Activated B cell treated with CpG ODN at 0.5 μM for 24 hours (primary cell): ENCODE data around the gene MICAL3. TPM values are rescaled to one million over a fixed set of nuclear protein-coding genes. Genes with fewer than 3 reads are reported as not detected.

ENCODE experiments used
- ATAC-seq: fragments of 200-7000 bp; cut with Tn5 transposase; one replicate; pipeline ENCODE4 v1.10.0; 2021; ENCODE audit warnings: low read depth, mild to moderate bottlenecking, moderate library complexity
- CTCF ChIA-PET: fragments of 350-600 bp; sonication (Branson Sonifier 250); formaldehyde crosslinking; loops from one replicate; lab custom pipeline; 2021; ENCODE audit warnings: antibody characterized with exemption; lab: Charles Lee
- POLR2A ChIA-PET: fragments of 350-600 bp; sonication (Branson Sonifier 250); formaldehyde crosslinking; loops from one replicate; lab custom pipeline; 2021; ENCODE audit warnings: antibody characterized with exemption; lab: Charles Lee
- DNase-seq: peaks from one replicate; pipeline ENCODE4 v3.0.0; 2022
- H3K27ac Mint-ChIP-seq: one replicate; pipeline ENCODE4 v1.8.0; 2020; ENCODE audit warnings: mixed read lengths
- H3K27me3 Mint-ChIP-seq: one replicate; pipeline ENCODE4 v1.8.0; 2021; ENCODE audit warnings: mixed read lengths
- H3K36me3 Mint-ChIP-seq: one replicate; pipeline ENCODE4 v1.8.0; 2021; ENCODE audit warnings: low read depth, mixed read lengths
- H3K4me1 Mint-ChIP-seq: one replicate; pipeline ENCODE4 v1.8.0; 2021; ENCODE audit warnings: mixed read lengths
- H3K4me3 Mint-ChIP-seq: one replicate; pipeline ENCODE4 v1.8.0; 2020; ENCODE audit warnings: mild to moderate bottlenecking, mixed read lengths
- H3K9me3 Mint-ChIP-seq: one replicate; pipeline ENCODE4 v1.8.0; 2020; ENCODE audit warnings: mixed read lengths
- intact Hi-C: fragments of 100-400 bp; cut with micrococcal nuclease; formaldehyde crosslinking; loops from one replicate; pipeline ENCODE4 v1.15.1; 2024
- total RNA-seq: library from RNA; stranded (reverse); gene quantifications from 2 replicates; pipeline ENCODE4 v1.2.3, GENCODE V29; 2022
- TF ChIP-seq, protein P1 (sequence below): fragments of 200-600 bp; IDR thresholded peaks from one replicate; pipeline ENCODE4 v1.8.0; 2022; ENCODE audit warnings: antibody characterized with exemption, mild to moderate bottlenecking

The MICAL3 gene
- total RNA-seq, 1 donor from 2014 or later: 257 TPM

DNA sequence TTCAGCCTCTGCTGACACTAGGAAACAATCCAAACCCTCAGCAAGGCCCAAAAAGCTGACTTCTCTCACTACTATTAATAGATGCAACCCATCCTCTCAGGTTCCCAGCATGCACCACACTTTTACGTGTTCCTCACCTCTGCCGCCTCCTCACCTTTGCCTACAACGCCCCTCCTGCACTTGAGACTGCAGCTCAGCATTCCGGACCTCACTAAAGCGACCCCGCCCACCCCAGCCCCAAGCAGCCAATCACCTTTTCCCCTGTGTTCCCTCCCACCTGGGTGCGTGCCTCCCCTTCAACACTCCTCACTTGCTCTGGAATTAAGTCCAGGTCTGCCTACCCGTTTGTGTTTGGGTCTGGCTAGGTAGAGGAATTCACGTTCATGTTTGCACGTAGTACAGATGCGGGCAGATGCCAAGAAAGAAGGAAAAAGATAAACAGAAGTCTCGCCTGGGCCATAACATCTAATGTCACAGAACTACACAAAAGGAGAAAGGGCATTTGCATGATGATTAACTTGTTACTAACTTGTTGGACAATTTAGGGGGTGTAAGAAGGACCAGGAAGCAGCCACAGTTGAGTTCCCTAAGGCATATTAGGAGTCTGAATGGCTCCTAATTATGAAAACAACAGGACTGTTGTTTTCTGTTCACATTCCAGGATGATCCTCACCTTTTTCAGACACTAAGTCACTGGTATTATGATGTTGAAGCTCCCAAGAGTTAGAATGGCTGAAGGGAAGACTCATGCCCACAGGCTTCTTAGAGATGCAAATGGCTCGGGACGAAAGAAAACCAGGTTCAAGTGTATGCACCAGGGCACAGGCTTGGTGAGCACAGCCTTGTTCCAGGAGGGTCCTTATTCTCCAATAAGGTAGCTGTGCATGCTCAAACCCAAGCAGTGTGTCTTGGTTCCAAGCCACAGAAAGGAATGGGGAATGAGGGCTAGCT, 102.2 kb downstream of the MICAL3 start:
- Mint-ChIP-seq H3K9me3 (no peaks in the 10 kb centered on the region), H3K36me3 (no peaks in the 10 kb centered on the region), H3K27me3 (no peaks in the 10 kb centered on the region), H3K4me1 (peaks cover 13% of the 10 kb centered on the region), H3K4me3 (no peak overlapping the region), H3K27ac (peak overlapping the region; percentile 32)
- ChIA-PET POLR2A (no interaction called here), CTCF (interaction anchor here (1.2 to 1.5 kb wide), 2 partner anchors 103 to 154 kb away, joined by 3 to 4 read pairs; no protein-coding TSS in a partner anchor)
- TF ChIP-seq, protein P1, sequence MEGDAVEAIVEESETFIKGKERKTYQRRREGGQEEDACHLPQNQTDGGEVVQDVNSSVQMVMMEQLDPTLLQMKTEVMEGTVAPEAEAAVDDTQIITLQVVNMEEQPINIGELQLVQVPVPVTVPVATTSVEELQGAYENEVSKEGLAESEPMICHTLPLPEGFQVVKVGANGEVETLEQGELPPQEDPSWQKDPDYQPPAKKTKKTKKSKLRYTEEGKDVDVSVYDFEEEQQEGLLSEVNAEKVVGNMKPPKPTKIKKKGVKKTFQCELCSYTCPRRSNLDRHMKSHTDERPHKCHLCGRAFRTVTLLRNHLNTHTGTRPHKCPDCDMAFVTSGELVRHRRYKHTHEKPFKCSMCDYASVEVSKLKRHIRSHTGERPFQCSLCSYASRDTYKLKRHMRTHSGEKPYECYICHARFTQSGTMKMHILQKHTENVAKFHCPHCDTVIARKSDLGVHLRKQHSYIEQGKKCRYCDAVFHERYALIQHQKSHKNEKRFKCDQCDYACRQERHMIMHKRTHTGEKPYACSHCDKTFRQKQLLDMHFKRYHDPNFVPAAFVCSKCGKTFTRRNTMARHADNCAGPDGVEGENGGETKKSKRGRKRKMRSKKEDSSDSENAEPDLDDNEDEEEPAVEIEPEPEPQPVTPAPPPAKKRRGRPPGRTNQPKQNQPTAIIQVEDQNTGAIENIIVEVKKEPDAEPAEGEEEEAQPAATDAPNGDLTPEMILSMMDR: no peak
- ATAC-seq: no peak
- no peak for DNase-seq
- intact Hi-C loops: loop anchor here (2.0 kb wide), 1 partner anchor 103 kb away; the partner anchor contains the start of gene MICAL3

DNA sequence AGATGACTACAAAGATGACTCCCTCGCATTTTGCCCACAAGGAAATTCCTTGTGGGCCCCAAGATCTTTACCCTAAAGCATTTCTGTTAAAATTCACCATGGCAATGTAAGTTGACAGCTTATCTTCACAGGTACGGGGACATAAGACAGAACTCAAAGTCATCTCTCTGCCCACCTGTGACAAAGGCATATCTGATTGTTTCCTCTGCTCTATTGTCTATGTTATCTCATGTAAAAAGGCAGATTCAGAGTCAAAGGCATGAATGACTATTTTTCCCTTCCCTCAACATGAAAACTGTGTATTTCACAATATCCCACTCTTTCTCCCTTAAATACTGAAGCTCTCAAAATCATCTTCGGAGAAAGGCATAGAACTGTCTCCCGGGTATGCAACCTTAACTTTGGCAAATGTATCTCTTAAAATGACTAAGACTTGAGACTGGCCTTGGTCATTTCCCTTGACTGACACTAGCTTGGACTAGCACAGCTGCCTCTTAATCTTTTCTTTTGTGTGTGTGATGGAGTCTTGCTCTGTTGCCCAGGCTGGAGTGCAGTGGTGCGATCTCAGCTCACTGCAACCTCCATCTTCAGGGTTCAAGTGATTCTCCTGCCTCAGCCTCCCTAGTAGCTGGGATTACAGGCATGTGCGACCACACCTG, 103.2 kb downstream of the MICAL3 start:
- ATAC-seq: no peak
- intact Hi-C loops: loop anchor here (1.0 to 2.0 kb wide), 2 partner anchors 104 to 155 kb away; partner anchors contain the start of gene MICAL3
- CTCF ChIA-PET: interaction anchor here (1.3 to 2.2 kb wide), 2 partner anchors 104 to 155 kb away, joined by 5 to 7 read pairs; partner anchors contain the start of gene MICAL3
- Mint-ChIP-seq H3K36me3 (no peaks in the 10 kb centered on the region), H3K4me1 (peaks cover 3% of the 10 kb centered on the region), H3K27me3 (no peaks in the 10 kb centered on the region), H3K9me3 (no peaks in the 10 kb centered on the region), H3K27ac (peak overlapping the region; percentile 36), H3K4me3 (peak overlapping the region; percentile 9)
- POLR2A ChIA-PET: interaction anchor here (0.6 to 1.7 kb wide), 2 partner anchors 73 to 80 kb away, joined by 3 to 4 read pairs; no protein-coding TSS in a partner anchor
- DNase-seq: no peak
- TF ChIP-seq, protein P1: no peak

DNA sequence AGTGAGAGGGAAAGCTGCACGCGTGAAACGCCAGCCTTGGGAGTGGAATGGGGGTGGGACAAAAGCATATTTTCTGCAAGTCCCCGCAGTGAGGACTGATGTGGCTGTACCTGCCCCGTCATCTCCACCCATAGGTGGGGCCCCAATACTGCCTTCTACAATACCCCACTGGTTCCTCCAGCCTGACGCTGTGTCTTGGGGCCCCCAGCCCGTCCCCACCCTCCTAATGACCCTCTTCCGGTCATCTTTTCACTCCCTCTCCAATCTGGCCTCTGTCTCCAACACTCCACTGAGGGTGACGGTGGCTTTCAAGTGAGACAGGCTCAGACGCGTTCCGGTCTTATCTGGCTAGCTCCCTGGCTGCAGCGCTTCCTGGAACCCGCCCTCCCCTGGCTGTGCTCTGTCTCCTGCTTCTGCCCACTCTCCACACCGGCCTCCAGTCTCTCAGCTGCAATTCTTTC, 104.2 kb downstream of the MICAL3 start:
- H3K27ac Mint-ChIP-seq: peak overlapping the region; percentile 33

GRCh38 chr22:17919276-17920144, 104.9 kb downstream of the MICAL3 start:
- H3K27ac Mint-ChIP-seq: peak overlapping the region; percentile 51
- POLR2A ChIA-PET: interaction anchor here (0.6 to 1.7 kb wide), 4 partner anchors 78 to 758 kb away, joined by 4 to 6 read pairs (median 4); no protein-coding TSS in a partner anchor

More for the DNA sequence above, 104.2 kb downstream of the MICAL3 start:
- Mint-ChIP-seq H3K4me1 (no peaks in the 10 kb centered on the region), H3K9me3 (no peaks in the 10 kb centered on the region), H3K27me3 (no peaks in the 10 kb centered on the region), H3K4me3 (peak overlapping the region; percentile 29), H3K36me3 (no peaks in the 10 kb centered on the region)
- POLR2A ChIA-PET: interaction anchor here (0.6 to 1.7 kb wide), 2 partner anchors 81 to 759 kb away, joined by 4 to 6 read pairs; no protein-coding TSS in a partner anchor
- CTCF ChIA-PET: interaction anchor here (1.0 to 2.2 kb wide), 3 partner anchors 90 to 156 kb away, joined by 3 to 7 read pairs (median 5); partner anchors contain the start of gene MICAL3
- ATAC-seq (peak; percentile 50), DNase-seq (no peak)
- intact Hi-C loops: loop anchor here (1.0 to 2.0 kb wide), 2 partner anchors 105 to 156 kb away; partner anchors contain the start of gene MICAL3
- TF ChIP-seq, protein P1: no peak

More at GRCh38 chr22:17919276-17920144, 104.9 kb downstream of the MICAL3 start:
- TF ChIP-seq, protein P1: no peak
- ATAC-seq (no peak), DNase-seq (no peak)
- CTCF ChIA-PET: interaction anchor here (1.0 to 2.2 kb wide), 3 partner anchors 89 to 157 kb away, joined by 3 to 7 read pairs (median 5); partner anchors contain the start of gene MICAL3
- Mint-ChIP-seq H3K27me3 (no peaks in the 10 kb centered on the region), H3K4me3 (no peak overlapping the region), H3K36me3 (no peaks in the 10 kb centered on the region), H3K4me1 (no peaks in the 10 kb centered on the region), H3K9me3 (no peaks in the 10 kb centered on the region)
- intact Hi-C loops: loop anchor here (1.0 to 2.0 kb wide), 2 partner anchors 105 to 157 kb away; partner anchors contain the start of gene MICAL3
